ENCODE measurements around the gene AREL1.

The AREL1 gene

DNA sequence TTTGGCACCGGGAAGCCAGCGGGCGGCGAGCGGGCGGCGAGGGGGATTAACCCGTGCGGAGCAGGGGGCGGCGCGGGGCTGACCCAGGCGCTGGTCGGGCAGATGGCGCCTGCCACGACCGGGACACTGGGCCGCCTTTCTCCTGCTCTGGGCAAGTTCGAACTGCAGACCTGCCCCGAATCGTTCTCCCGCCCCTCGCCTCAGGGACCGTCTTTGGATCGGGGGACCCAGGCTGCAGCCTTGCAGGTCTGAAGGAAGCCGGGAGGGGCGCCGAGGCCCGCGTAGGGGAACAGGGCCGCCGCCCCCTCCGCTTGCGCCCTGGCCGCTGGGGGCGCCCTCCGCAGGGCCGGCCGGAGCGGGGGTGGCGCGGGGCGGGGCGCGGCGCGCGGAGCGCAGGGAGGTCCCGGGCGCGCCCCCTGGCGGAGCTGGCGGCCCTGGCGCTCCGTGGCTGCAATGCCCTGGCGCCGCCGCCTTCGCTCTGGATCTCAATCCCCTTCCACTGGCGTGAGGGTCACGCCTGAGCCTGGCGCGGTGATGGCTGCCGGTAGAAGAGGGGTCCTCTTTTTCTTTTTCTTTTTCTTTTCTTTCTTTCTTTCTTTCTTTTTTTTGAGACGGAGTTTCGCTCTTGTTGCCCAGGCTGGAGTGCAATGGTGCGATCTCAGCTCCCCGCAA lies 100.4 kb downstream of the AREL1 start (continued):
- TF ChIP-seq, protein P1, sequence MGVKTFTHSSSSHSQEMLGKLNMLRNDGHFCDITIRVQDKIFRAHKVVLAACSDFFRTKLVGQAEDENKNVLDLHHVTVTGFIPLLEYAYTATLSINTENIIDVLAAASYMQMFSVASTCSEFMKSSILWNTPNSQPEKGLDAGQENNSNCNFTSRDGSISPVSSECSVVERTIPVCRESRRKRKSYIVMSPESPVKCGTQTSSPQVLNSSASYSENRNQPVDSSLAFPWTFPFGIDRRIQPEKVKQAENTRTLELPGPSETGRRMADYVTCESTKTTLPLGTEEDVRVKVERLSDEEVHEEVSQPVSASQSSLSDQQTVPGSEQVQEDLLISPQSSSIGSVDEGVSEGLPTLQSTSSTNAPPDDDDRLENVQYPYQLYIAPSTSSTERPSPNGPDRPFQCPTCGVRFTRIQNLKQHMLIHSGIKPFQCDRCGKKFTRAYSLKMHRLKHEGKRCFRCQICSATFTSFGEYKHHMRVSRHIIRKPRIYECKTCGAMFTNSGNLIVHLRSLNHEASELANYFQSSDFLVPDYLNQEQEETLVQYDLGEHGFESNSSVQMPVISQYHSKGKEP (tag by site-specific recombination; IDR thresholded peaks at IDR 0.05) = no peak
- TF ChIP-seq, protein P2, sequence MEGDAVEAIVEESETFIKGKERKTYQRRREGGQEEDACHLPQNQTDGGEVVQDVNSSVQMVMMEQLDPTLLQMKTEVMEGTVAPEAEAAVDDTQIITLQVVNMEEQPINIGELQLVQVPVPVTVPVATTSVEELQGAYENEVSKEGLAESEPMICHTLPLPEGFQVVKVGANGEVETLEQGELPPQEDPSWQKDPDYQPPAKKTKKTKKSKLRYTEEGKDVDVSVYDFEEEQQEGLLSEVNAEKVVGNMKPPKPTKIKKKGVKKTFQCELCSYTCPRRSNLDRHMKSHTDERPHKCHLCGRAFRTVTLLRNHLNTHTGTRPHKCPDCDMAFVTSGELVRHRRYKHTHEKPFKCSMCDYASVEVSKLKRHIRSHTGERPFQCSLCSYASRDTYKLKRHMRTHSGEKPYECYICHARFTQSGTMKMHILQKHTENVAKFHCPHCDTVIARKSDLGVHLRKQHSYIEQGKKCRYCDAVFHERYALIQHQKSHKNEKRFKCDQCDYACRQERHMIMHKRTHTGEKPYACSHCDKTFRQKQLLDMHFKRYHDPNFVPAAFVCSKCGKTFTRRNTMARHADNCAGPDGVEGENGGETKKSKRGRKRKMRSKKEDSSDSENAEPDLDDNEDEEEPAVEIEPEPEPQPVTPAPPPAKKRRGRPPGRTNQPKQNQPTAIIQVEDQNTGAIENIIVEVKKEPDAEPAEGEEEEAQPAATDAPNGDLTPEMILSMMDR (tag by site-specific recombination; IDR thresholded peaks at IDR 0.05) = peak; percentile 62
- peak; percentile 33; the same call in 1 of the 2 replicates for TF ChIP-seq KLF1 (tag by site-specific recombination; IDR thresholded peaks at IDR 0.05)
- TF ChIP-seq, protein P3, sequence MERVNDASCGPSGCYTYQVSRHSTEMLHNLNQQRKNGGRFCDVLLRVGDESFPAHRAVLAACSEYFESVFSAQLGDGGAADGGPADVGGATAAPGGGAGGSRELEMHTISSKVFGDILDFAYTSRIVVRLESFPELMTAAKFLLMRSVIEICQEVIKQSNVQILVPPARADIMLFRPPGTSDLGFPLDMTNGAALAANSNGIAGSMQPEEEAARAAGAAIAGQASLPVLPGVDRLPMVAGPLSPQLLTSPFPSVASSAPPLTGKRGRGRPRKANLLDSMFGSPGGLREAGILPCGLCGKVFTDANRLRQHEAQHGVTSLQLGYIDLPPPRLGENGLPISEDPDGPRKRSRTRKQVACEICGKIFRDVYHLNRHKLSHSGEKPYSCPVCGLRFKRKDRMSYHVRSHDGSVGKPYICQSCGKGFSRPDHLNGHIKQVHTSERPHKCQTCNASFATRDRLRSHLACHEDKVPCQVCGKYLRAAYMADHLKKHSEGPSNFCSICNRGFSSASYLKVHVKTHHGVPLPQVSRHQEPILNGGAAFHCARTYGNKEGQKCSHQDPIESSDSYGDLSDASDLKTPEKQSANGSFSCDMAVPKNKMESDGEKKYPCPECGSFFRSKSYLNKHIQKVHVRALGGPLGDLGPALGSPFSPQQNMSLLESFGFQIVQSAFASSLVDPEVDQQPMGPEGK (tag by site-specific recombination; IDR thresholded peaks at IDR 0.05) = peak; percentile 70
- no peak for TF ChIP-seq ZNF670 (tag by site-specific recombination; IDR thresholded peaks at IDR 0.05; ENCODE audit: low read depth)
- TF ChIP-seq ZBTB17 (tag by site-specific recombination; IDR thresholded peaks at IDR 0.05) = peak; percentile 46; the same call in 1 of the 2 replicates
- TF ChIP-seq, protein P4, sequence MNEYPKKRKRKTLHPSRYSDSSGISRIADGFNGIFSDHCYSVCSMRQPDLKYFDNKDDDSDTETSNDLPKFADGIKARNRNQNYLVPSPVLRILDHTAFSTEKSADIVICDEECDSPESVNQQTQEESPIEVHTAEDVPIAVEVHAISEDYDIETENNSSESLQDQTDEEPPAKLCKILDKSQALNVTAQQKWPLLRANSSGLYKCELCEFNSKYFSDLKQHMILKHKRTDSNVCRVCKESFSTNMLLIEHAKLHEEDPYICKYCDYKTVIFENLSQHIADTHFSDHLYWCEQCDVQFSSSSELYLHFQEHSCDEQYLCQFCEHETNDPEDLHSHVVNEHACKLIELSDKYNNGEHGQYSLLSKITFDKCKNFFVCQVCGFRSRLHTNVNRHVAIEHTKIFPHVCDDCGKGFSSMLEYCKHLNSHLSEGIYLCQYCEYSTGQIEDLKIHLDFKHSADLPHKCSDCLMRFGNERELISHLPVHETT (tag by site-specific recombination; IDR thresholded peaks at IDR 0.05) = no peak
- no peak for TF ChIP-seq ZNF677 (tag by site-specific recombination; IDR thresholded peaks at IDR 0.05)
- TF ChIP-seq ZNF354C (tag by site-specific recombination; IDR thresholded peaks at IDR 0.05; ENCODE audit: borderline replicate concordance, low read depth) = no peak
- TF ChIP-seq ZXDB (tag by site-specific recombination; IDR thresholded peaks at IDR 0.05) = 0 out of 2 replicates have a peak, but pooled peaks have one; percentile 38
- TF ChIP-seq ZNF585B (tag by site-specific recombination; IDR thresholded peaks at IDR 0.05) = no peak
- peak; percentile 49; the same call in 1 of the 2 replicates for TF ChIP-seq SP7 (tag by site-specific recombination; IDR thresholded peaks at IDR 0.05)
- TF ChIP-seq ZNF664 (tag by site-specific recombination; IDR thresholded peaks at IDR 0.05) = no peak
- TF ChIP-seq, protein P5, sequence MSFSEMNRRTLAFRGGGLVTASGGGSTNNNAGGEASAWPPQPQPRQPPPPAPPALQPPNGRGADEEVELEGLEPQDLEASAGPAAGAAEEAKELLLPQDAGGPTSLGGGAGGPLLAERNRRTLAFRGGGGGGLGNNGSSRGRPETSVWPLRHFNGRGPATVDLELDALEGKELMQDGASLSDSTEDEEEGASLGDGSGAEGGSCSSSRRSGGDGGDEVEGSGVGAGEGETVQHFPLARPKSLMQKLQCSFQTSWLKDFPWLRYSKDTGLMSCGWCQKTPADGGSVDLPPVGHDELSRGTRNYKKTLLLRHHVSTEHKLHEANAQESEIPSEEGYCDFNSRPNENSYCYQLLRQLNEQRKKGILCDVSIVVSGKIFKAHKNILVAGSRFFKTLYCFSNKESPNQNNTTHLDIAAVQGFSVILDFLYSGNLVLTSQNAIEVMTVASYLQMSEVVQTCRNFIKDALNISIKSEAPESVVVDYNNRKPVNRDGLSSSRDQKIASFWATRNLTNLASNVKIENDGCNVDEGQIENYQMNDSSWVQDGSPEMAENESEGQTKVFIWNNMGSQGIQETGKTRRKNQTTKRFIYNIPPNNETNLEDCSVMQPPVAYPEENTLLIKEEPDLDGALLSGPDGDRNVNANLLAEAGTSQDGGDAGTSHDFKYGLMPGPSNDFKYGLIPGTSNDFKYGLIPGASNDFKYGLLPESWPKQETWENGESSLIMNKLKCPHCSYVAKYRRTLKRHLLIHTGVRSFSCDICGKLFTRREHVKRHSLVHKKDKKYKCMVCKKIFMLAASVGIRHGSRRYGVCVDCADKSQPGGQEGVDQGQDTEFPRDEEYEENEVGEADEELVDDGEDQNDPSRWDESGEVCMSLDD (tag by site-specific recombination; IDR thresholded peaks at IDR 0.05) = no peak
- TF ChIP-seq, protein P6, sequence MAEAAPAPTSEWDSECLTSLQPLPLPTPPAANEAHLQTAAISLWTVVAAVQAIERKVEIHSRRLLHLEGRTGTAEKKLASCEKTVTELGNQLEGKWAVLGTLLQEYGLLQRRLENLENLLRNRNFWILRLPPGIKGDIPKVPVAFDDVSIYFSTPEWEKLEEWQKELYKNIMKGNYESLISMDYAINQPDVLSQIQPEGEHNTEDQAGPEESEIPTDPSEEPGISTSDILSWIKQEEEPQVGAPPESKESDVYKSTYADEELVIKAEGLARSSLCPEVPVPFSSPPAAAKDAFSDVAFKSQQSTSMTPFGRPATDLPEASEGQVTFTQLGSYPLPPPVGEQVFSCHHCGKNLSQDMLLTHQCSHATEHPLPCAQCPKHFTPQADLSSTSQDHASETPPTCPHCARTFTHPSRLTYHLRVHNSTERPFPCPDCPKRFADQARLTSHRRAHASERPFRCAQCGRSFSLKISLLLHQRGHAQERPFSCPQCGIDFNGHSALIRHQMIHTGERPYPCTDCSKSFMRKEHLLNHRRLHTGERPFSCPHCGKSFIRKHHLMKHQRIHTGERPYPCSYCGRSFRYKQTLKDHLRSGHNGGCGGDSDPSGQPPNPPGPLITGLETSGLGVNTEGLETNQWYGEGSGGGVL (tag by site-specific recombination; IDR thresholded peaks at IDR 0.05) = peak; percentile 21; the same call in 1 of the 2 replicates
- TF ChIP-seq, protein P7, sequence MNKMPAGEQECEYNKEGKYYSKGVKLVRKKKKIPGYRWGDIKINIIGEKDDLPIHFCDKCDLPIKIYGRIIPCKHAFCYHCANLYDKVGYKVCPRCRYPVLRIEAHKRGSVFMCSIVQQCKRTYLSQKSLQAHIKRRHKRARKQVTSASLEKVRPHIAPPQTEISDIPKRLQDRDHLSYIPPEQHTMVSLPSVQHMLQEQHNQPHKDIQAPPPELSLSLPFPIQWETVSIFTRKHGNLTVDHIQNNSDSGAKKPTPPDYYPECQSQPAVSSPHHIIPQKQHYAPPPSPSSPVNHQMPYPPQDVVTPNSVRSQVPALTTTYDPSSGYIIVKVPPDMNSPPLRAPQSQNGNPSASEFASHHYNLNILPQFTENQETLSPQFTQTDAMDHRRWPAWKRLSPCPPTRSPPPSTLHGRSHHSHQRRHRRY (tag by site-specific recombination; IDR thresholded peaks at IDR 0.05) = no peak
- TF ChIP-seq, protein P8, sequence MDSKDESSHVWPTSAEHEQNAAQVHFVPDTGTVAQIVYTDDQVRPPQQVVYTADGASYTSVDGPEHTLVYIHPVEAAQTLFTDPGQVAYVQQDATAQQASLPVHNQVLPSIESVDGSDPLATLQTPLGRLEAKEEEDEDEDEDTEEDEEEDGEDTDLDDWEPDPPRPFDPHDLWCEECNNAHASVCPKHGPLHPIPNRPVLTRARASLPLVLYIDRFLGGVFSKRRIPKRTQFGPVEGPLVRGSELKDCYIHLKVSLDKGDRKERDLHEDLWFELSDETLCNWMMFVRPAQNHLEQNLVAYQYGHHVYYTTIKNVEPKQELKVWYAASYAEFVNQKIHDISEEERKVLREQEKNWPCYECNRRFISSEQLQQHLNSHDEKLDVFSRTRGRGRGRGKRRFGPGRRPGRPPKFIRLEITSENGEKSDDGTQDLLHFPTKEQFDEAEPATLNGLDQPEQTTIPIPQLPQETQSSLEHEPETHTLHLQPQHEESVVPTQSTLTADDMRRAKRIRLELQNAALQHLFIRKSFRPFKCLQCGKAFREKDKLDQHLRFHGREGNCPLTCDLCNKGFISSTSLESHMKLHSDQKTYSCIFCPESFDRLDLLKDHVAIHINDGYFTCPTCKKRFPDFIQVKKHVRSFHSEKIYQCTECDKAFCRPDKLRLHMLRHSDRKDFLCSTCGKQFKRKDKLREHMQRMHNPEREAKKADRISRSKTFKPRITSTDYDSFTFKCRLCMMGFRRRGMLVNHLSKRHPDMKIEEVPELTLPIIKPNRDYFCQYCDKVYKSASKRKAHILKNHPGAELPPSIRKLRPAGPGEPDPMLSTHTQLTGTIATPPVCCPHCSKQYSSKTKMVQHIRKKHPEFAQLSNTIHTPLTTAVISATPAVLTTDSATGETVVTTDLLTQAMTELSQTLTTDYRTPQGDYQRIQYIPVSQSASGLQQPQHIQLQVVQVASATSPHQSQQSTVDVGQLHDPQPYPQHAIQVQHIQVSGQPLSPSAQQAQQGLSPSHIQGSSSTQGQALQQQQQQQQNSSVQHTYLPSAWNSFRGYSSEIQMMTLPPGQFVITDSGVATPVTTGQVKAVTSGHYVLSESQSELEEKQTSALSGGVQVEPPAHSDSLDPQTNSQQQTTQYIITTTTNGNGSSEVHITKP (tag by site-specific recombination; IDR thresholded peaks at IDR 0.05) = no peak
- TF ChIP-seq ZNF112 (tag by site-specific recombination; IDR thresholded peaks at IDR 0.05) = no peak
- no peak for TF ChIP-seq ZNF792 (tag by site-specific recombination; IDR thresholded peaks at IDR 0.05)
- TF ChIP-seq, protein P9, sequence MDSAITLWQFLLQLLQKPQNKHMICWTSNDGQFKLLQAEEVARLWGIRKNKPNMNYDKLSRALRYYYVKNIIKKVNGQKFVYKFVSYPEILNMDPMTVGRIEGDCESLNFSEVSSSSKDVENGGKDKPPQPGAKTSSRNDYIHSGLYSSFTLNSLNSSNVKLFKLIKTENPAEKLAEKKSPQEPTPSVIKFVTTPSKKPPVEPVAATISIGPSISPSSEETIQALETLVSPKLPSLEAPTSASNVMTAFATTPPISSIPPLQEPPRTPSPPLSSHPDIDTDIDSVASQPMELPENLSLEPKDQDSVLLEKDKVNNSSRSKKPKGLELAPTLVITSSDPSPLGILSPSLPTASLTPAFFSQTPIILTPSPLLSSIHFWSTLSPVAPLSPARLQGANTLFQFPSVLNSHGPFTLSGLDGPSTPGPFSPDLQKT (IDR thresholded peaks at IDR 0.05; ENCODE audit: borderline replicate concordance, low read depth, low read length) = no peak
